SK-N-SH (cell line): ENCODE results near the gene PGS1. TPM values are rescaled to one million over a fixed set of nuclear protein-coding genes. Genes with fewer than 3 reads are reported as not detected.

ENCODE experiments used
- CTCF ChIA-PET: fragments of 300-600, 350-600 bp; formaldehyde crosslinking; extraction: SDS; loops from one replicate; lab custom pipeline; 2021; lab: Yijun Ruan, JAX
- POLR2A ChIA-PET: fragments of 350-600 bp; sonication (Branson Sonifier 250); formaldehyde crosslinking; extraction: SDS; loops from one replicate; lab custom pipeline; 2020; ENCODE audit warnings: antibody characterized with exemption, inconsistent platforms; lab: Yijun Ruan, JAX
- DNase-seq: peaks from one replicate; pipeline ENCODE4 v3.0.0; 2012
- H2AFZ ChIP-seq: fragments of 200-600 bp; sonication (generic); 2 replicates; pipeline ENCODE4 v1.8.1; 2016; ENCODE audit warnings: antibody characterized with exemption, mild to moderate bottlenecking, low read depth
- H3F3A ChIP-seq: fragments of 200-600 bp; sonication (generic); replicated peaks from 2 replicates; pipeline ENCODE3; 2016; ENCODE audit warnings: antibody characterized with exemption, mild to moderate bottlenecking; ENCODE audit not compliant: insufficient read depth
- H3K27ac ChIP-seq, 2 experiments: fragments of 200-500 bp in 1 of 2; fragments of 200-600 bp in 1 of 2; sonication (Bioruptor generic) in 1 of 2; sonication (generic), shearing (Covaris generic) in 1 of 2; 2 replicates each; pipeline versions ENCODE4 v1.5.1 to v1.6.1; 2014 to 2016; ENCODE audit warnings: low read depth in 2 of 2, inconsistent platforms in 1 of 2, low read length in 1 of 2, mild to moderate bottlenecking in 1 of 2, mixed read lengths in 1 of 2
- H3K27me3 ChIP-seq: fragments of 200-600 bp; sonication (generic), shearing (Covaris generic); 2 replicates; pipeline ENCODE4 v1.6.1; 2016; ENCODE audit warnings: mixed run types; ENCODE audit not compliant: insufficient read depth
- H3K36me3 ChIP-seq, 2 experiments: fragments of 200-500 bp in 1 of 2; fragments of 200-600 bp in 1 of 2; sonication (Bioruptor generic) in 1 of 2; sonication (generic) in 1 of 2; replicated peaks in 1 of 2; 2 replicates each; pipeline versions ENCODE3 to v1.5.1; 2014 to 2016; ENCODE audit warnings: low read length in 1 of 2, mild to moderate bottlenecking in 1 of 2; ENCODE audit not compliant: insufficient read depth in 2 of 2, control insufficient read depth in 1 of 2
- H3K4me1 ChIP-seq, 2 experiments: fragments of 200-500 bp in 1 of 2; fragments of 200-600 bp in 1 of 2; sonication (Bioruptor generic) in 1 of 2; sonication (generic), shearing (Covaris generic) in 1 of 2; 2 replicates each; pipeline versions ENCODE4 v1.5.1 to v1.6.1; 2014 to 2016; ENCODE audit warnings: low read depth in 1 of 2, low read length in 1 of 2, mixed run types in 1 of 2; ENCODE audit not compliant: insufficient read depth in 2 of 2, control insufficient read depth in 1 of 2
- H3K4me2 ChIP-seq: fragments of 200-600 bp; sonication (generic), shearing (Covaris generic); 2 replicates; pipeline ENCODE4 v1.6.1; 2017; ENCODE audit warnings: mixed run types
- H3K4me3 ChIP-seq, 2 experiments: fragments of 200-500 bp in 1 of 2; fragments of 200-600 bp in 1 of 2; sonication (Bioruptor generic) in 1 of 2; sonication (generic), shearing (Covaris generic) in 1 of 2; 2 replicates each; pipeline versions ENCODE4 v1.5.1 to v1.8.1; 2014 to 2016; ENCODE audit warnings: low read depth in 2 of 2, inconsistent platforms in 1 of 2, low read length in 1 of 2, mild to moderate bottlenecking in 1 of 2, mixed read lengths in 1 of 2, moderate library complexity in 1 of 2
- H3K79me2 ChIP-seq: fragments of 200-600 bp; sonication (generic); 2 replicates; pipeline ENCODE4 v1.8.1; 2017; ENCODE audit warnings: mild to moderate bottlenecking; ENCODE audit not compliant: insufficient read depth
- H3K9ac ChIP-seq: fragments of 200-600 bp; sonication (generic); 2 replicates; pipeline ENCODE4 v1.6.1; 2017; ENCODE audit warnings: mixed run types
- H3K9me2 ChIP-seq: fragments of 200-600 bp; sonication (generic); 2 replicates; pipeline ENCODE4 v1.6.1; 2017; ENCODE audit warnings: mixed run types
- H3K9me3 ChIP-seq: fragments of 200-600 bp; sonication (generic); 2 replicates; pipeline ENCODE4 v1.6.1; 2017; ENCODE audit warnings: mixed run types, mild to moderate bottlenecking, moderate library complexity
- H4K20me1 ChIP-seq: fragments of 200-600 bp; sonication (generic); 2 replicates; pipeline ENCODE4 v1.6.1; 2017; ENCODE audit warnings: mild to moderate bottlenecking, mixed run types; ENCODE audit not compliant: insufficient read depth
- CHD2 ChIP-seq: fragments of 150-350 bp; IDR thresholded peaks from 2 replicates; pipeline ENCODE4 v1.6.1; 2018; ENCODE audit warnings: low read length; ENCODE audit not compliant: partially characterized antibody
- EP300 ChIP-seq, 2 experiments: IDR thresholded peaks; 2 replicates each; pipeline versions ENCODE4 v1.4.0 to v1.6.1; 2012; ENCODE audit warnings: borderline replicate concordance in 1 of 2, low read depth in 1 of 2, low read length in 1 of 2
- EZH2phosphoT487 ChIP-seq: fragments of 200-600 bp; sonication (generic); IDR thresholded peaks from 2 replicates; pipeline ENCODE4 v1.6.1; 2017; ENCODE audit warnings: low read depth, mixed run types, mild to moderate bottlenecking, antibody characterized with exemption, moderate library complexity, borderline replicate concordance
- GABPA ChIP-seq: IDR thresholded peaks from 2 replicates; pipeline ENCODE4 v1.4.0; 2012; ENCODE audit warnings: low read depth, mild to moderate bottlenecking
- GATA2 ChIP-seq: sonication (generic); formaldehyde crosslinking; IDR thresholded peaks from 2 replicates; pipeline ENCODE4 v1.5.0; 2020; ENCODE audit warnings: mild to moderate bottlenecking, missing genetic modification reagents
- JUND ChIP-seq: IDR thresholded peaks from 2 replicates; pipeline ENCODE4 v1.4.0; 2012
- NFIC ChIP-seq: IDR thresholded peaks from 2 replicates; pipeline ENCODE4 v1.4.0; 2012; ENCODE audit warnings: borderline replicate concordance
- PBX3 ChIP-seq: IDR thresholded peaks from 2 replicates; pipeline ENCODE4; 2012
- REST ChIP-seq: IDR thresholded peaks from 2 replicates; pipeline ENCODE4 v1.6.1; 2012; ENCODE audit warnings: mild to moderate bottlenecking, low read depth, low read length, moderate library complexity
- RFX5 ChIP-seq: IDR thresholded peaks from 2 replicates; pipeline ENCODE4 v1.6.1; 2012; ENCODE audit warnings: mild to moderate bottlenecking, improper control_type of control experiment, low read length
- SMC3 ChIP-seq: IDR thresholded peaks from 2 replicates; pipeline ENCODE4 v1.6.1; 2012; ENCODE audit warnings: low read depth, low read length, improper control_type of control experiment
- TAF1 ChIP-seq: IDR thresholded peaks from 2 replicates; pipeline ENCODE4 v1.6.1; 2012; ENCODE audit warnings: low read depth, mild to moderate bottlenecking, low read length, moderate library complexity, borderline replicate concordance
- TCF12 ChIP-seq: IDR thresholded peaks from 2 replicates; pipeline ENCODE4 v1.4.0; 2012
- USF1 ChIP-seq: IDR thresholded peaks from 2 replicates; pipeline ENCODE4 v1.4.0; 2012; ENCODE audit warnings: low read depth, borderline replicate concordance
- YY1 ChIP-seq: IDR thresholded peaks from 2 replicates; pipeline ENCODE4 v1.4.0; 2012; ENCODE audit warnings: low read depth, mild to moderate bottlenecking
- WGBS: methylation state at CpG from one replicate; pipeline ENCODE4 v1.1.6; 2017; ENCODE audit warnings: low lambda C conversion rate; 5-methylcytosine and 5-hydroxymethylcytosine counted together
- polyA plus RNA-seq, 3 experiments: library from polyadenylated mRNA; depleted of rRNA; stranded (reverse); fragments of >200 nt; gene quantifications; 2 replicates each; pipeline ENCODE4 v1.2.3, GENCODE V29; 2012
- TF ChIP-seq, protein P1 (sequence below): IDR thresholded peaks from 2 replicates; pipeline ENCODE4 v1.4.0; 2012; ENCODE audit warnings: low read depth
- TF ChIP-seq, protein P2 (sequence below): fragments of 200-600 bp; sonication (generic); IDR thresholded peaks from 2 replicates; pipeline ENCODE4 v1.6.1; 2017; ENCODE audit warnings: antibody characterized with exemption, mild to moderate bottlenecking, moderate library complexity
- TF ChIP-seq, protein P3 (sequence below): IDR thresholded peaks from 2 replicates; pipeline ENCODE4 v1.4.0; 2012; ENCODE audit warnings: low read depth, borderline replicate concordance

The PGS1 gene
- polyA plus RNA-seq, 1 of the 3 experiments (the other 2 are of a cell fraction) = 88.4 TPM

GRCh38 chr17:78343187-78343542, 35.3 kb upstream of the PGS1 start:
- DNase-seq = peak; percentile 62
- Histone ChIP-seq H3K9ac (peak overlapping the region; percentile 74), H3F3A (peaks cover 34% of the 10 kb centered on the region), H4K20me1 (no peaks in the 10 kb centered on the region), H3K9me3 (no peaks in the 10 kb centered on the region), H3K4me3 (peak overlapping the region in 1 of 2 experiments; percentile 31; a peak in 2 of 4 replicates), H3K27ac (peak overlapping the region; percentile 72 to 95), H3K4me2 (peak overlapping the region; percentile 70), H2AFZ (peak overlapping the region; percentile 1; the same call in 1 of the 2 replicates), H3K36me3 (no peaks in the 10 kb centered on the region), H3K27me3 (no peaks in the 10 kb centered on the region), H3K9me2 (no peaks in the 10 kb centered on the region), H3K79me2 (no peaks in the 10 kb centered on the region), H3K4me1 (peaks cover 31 to 39% of the 10 kb centered on the region in 2 experiments; a peak in 3 of 4 replicates)
- TF ChIP-seq, protein P1, sequence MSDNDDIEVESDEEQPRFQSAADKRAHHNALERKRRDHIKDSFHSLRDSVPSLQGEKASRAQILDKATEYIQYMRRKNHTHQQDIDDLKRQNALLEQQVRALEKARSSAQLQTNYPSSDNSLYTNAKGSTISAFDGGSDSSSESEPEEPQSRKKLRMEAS = peak; percentile 41; the same call in 1 of the 2 replicates
- TF ChIP-seq GATA2 (CRISPR knock-in tag) = no peak
- no peak; the same call in 1 of the 2 replicates for TF ChIP-seq REST
- 0 out of 2 replicates have a peak, but pooled peaks have one; percentile 25 for TF ChIP-seq TAF1
- TF ChIP-seq RFX5 = no peak
- TF ChIP-seq, protein P2, sequence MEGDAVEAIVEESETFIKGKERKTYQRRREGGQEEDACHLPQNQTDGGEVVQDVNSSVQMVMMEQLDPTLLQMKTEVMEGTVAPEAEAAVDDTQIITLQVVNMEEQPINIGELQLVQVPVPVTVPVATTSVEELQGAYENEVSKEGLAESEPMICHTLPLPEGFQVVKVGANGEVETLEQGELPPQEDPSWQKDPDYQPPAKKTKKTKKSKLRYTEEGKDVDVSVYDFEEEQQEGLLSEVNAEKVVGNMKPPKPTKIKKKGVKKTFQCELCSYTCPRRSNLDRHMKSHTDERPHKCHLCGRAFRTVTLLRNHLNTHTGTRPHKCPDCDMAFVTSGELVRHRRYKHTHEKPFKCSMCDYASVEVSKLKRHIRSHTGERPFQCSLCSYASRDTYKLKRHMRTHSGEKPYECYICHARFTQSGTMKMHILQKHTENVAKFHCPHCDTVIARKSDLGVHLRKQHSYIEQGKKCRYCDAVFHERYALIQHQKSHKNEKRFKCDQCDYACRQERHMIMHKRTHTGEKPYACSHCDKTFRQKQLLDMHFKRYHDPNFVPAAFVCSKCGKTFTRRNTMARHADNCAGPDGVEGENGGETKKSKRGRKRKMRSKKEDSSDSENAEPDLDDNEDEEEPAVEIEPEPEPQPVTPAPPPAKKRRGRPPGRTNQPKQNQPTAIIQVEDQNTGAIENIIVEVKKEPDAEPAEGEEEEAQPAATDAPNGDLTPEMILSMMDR = 0 out of 2 replicates have a peak, but pooled peaks have one; percentile 4
- TF ChIP-seq TCF12 = peak; percentile 54; the same call in 1 of the 2 replicates
- TF ChIP-seq CHD2 = no peak
- no peak for TF ChIP-seq JUND
- TF ChIP-seq, protein P3, sequence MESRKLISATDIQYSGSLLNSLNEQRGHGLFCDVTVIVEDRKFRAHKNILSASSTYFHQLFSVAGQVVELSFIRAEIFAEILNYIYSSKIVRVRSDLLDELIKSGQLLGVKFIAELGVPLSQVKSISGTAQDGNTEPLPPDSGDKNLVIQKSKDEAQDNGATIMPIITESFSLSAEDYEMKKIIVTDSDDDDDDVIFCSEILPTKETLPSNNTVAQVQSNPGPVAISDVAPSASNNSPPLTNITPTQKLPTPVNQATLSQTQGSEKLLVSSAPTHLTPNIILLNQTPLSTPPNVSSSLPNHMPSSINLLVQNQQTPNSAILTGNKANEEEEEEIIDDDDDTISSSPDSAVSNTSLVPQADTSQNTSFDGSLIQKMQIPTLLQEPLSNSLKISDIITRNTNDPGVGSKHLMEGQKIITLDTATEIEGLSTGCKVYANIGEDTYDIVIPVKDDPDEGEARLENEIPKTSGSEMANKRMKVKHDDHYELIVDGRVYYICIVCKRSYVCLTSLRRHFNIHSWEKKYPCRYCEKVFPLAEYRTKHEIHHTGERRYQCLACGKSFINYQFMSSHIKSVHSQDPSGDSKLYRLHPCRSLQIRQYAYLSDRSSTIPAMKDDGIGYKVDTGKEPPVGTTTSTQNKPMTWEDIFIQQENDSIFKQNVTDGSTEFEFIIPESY = peak; percentile 7; the same call in 1 of the 2 replicates
- TF ChIP-seq EP300 (IDR thresholded peaks at IDR 0.05; ENCODE audit: borderline replicate concordance in 1 of 2, low read depth in 1 of 2, low read length in 1 of 2) = peak in 1 of 2 experiments; percentile 71; a peak in 2 of 4 replicates
- TF ChIP-seq GABPA = no peak
- peak; percentile 89; the same call in 1 of the 2 replicates for TF ChIP-seq NFIC
- 0 out of 2 replicates have a peak, but pooled peaks have one; percentile 0 for TF ChIP-seq YY1
- 0 out of 2 replicates have a peak, but pooled peaks have one; percentile 2 for TF ChIP-seq SMC3
- TF ChIP-seq PBX3 = peak; percentile 74
- TF ChIP-seq EZH2phosphoT487 = no peak
- peak; percentile 47; the same call in 1 of the 2 replicates for TF ChIP-seq USF1
- 21% methylated on average over 2 of the region's 5 CpGs for WGBS
- CTCF ChIA-PET = interaction anchor here (1.9 to 3.0 kb wide), 3 partner anchors 14 to 78 kb away, joined by 6 to 20 read pairs (median 6); partner anchors contain the start of gene SOCS3
- POLR2A ChIA-PET = no interaction called here
